Subcutaneous adipose tissue (tissue), 4 donors: ENCODE measurements around the gene TUSC2. TPM values are rescaled to one million over a fixed set of nuclear protein-coding genes. Genes with fewer than 3 reads are reported as not detected.

Experiments used
- total RNA-seq, 4 donors: library from RNA; depleted of rRNA; stranded (reverse); fragments of >200 nt; gene quantifications; one replicate each; pipeline ENCODE4 v1.1.0, GENCODE V29; 2016
- TF ChIP-seq, protein P1 (sequence below): fragments of 450-650 bp; IDR thresholded peaks from one replicate; pipeline ENCODE4 v1.5.1; 2016; ENCODE audit warnings: low read depth, mild to moderate bottlenecking, control low read depth, antibody characterized with exemption, moderate library complexity

The TUSC2 gene
- total RNA-seq, 4 donors from 2014 or later, result 17.8 to 27.5 (median 20.7) TPM

DNA sequence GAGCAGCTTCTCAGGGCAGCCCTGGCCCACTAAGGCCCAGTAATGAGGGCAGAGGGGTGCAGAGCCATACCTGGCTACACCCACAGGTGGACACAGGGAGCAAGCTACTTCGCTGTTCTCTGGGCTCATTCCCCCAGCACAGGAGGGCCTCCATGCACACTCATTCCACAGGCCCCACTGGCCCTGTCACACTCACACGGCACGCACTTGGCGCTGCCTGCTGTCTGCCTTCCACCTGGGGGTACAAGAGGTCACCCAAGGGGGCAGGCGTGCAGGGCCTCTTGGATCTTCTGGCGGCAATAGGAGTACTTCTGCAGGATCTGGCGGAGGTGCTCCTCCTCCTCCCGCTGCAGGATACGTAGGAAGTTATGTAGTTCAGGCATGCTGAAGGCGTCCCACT is 2.3 kb upstream of the TUSC2 start:
- TF ChIP-seq, protein P1, sequence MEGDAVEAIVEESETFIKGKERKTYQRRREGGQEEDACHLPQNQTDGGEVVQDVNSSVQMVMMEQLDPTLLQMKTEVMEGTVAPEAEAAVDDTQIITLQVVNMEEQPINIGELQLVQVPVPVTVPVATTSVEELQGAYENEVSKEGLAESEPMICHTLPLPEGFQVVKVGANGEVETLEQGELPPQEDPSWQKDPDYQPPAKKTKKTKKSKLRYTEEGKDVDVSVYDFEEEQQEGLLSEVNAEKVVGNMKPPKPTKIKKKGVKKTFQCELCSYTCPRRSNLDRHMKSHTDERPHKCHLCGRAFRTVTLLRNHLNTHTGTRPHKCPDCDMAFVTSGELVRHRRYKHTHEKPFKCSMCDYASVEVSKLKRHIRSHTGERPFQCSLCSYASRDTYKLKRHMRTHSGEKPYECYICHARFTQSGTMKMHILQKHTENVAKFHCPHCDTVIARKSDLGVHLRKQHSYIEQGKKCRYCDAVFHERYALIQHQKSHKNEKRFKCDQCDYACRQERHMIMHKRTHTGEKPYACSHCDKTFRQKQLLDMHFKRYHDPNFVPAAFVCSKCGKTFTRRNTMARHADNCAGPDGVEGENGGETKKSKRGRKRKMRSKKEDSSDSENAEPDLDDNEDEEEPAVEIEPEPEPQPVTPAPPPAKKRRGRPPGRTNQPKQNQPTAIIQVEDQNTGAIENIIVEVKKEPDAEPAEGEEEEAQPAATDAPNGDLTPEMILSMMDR, result no peak

DNA sequence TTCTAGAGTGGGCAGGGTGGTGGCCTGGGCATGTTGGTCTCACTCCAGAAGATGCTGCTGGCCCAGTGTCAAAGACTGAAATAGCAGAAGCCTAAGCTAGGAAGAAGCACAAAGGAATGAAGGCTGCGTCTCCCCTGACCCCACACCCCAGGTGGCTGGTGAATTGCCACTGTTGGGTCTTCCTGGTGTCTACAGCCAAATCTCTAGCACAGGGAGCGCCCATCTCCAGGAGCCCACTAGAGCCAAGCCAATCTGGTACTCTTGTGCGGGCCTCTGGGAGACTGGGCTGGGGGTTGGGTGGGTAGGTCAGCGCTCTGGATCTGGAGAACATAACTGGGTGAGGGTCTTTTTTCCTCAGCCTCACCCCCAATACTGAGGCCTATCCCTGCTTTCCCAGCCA is 894 bp downstream of the TUSC2 start:
- TF ChIP-seq, protein P1, result no peak

DNA sequence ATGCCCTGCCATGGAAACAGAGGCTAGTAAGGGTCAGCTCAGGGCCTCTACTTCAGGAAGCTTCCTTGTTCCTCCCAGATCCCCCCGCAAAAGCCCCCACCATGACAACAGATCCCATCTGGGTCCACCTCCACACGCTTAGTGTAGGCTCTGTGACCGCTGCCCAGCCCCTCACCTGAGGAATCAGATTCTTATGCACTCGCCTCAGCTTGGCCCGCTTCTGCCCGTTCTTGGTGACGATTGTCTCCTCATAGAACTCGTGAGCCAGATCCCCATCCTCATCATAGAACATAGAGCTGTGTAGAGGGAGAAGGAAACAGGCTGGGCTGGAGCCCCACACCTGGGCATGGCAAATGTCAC is 1.9 kb downstream of the TUSC2 start:
- TF ChIP-seq, protein P1, result no peak

DNA sequence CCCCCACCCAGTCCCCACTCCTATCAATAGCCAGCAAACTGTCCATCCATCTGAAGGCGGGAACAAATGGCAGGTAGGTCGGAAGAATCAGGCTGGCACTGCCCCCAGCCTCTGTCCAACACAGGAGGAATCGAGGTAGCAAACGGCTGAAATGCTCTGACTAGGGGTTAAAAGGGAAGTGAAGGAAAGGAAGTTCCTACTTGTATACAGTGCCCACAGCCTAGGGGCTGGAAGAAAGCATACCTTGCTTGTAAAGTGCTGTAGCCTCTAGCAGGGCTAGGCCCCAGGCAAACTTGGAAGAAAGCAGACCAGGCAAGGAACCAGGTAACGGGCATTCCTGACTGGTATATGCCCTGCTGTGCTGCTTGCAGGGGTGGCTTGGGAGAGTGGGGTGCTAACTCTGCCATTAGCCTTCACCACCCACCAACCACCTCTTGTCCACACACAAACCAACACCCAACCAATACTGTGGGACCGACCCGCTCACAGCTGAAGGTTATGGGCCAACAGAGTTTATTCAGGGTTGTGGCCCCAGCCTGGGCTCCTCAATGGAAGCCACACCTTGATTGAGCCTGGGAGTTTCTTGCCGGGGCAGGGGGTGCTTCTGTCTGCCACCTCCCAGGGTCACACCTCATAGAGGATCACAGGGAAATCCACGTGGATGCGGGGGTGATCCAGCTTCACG is 2.4 kb downstream of the TUSC2 start:
- TF ChIP-seq, protein P1, result no peak

DNA sequence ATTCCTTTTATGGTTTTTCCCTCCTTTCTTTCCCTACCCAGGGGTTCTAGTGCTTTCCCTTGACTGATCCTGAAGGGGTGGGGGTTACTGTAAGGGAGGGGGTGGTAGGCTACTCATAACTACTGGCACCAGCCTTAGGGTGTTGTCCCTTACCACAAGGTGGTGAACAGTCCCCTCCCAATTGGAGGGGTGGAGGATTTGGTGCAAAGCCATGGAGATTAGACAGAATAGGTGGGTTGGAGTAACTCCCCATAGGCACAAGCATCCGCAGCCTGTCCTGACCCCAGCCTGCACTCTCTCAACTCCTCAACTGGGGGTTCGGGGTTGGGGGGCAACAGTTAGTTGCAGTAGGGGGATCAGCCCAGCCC is 2.9 kb downstream of the TUSC2 start:
- TF ChIP-seq, protein P1, result no peak

DNA sequence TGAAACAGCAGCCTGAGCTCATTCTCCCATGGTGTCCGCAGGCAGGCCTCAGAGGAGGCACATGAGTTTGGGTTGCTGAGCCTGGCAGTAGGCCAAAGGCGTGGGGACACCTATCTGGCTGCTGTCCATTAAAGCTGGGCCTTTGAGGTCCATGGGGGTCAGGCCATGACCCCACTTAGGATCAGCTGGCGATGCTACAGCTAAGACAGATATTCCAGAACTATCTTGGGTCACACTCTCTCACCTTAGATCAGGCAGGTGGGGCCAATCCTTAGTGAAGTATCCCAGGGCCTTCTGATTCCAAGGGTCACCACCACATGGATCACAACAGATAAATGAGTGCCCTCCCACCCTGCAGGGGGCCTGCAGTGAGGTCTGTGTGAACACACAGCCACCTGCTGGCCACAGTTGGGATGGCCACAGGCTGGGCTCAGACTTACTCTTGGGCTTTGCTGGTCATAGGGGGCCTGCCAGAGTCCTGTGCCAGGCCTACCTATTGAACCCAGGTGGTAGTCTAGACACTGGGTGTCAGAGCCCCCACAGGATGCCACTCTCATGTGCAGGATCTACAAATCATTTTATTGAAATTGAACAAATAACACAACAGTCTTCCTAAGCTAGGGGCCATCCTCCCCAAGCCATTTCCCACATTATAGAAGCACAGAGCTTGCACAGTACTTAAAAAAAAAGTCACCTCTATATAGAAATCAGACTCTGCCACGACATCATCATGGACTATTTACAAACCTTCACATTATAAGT is 3.5 kb downstream of the TUSC2 start:
- TF ChIP-seq, protein P1, result no peak

DNA sequence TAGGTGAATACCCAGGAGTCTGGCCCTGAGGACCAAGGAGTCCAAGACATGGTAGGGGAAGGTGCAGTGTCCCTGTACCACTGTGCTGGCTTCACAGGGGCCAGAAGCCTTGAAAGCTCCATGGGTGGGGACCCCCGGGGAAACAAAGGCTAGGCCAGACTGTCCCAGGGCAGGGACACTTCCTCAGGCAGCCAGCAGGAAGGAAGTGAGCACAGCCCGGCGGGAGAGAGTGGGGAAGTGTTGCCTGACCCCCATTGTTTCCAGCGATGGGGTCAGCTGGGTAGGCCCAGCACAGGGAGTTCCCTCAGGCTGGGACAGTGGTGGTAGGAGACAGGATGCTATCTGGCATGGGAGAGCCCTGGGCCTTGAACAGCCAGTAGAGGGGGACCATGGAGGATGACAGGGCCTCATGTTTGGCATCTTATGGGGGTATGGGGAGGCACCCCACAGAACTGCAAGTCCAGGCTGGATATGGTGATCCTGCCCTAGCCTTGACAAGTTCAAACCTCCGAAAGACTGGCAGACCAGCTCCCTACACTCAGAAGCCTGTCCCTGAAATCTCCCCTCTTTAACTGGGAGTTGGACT is 4.3 kb downstream of the TUSC2 start:
- TF ChIP-seq, protein P1, result no peak
